Endothelial cell (in vitro differentiated cells): ENCODE results near the gene KIF16B. TPM values are rescaled to one million over a fixed set of nuclear protein-coding genes. Genes with fewer than 3 reads are reported as not detected.

ENCODE experiments used
- DNase-seq: peaks from one replicate; pipeline ENCODE4 v3.0.0; 2021; ENCODE audit warnings: low spot score
- H3K27ac Mint-ChIP-seq: one replicate; pipeline ENCODE4 v1.8.0; 2021; ENCODE audit warnings: mixed read lengths, inconsistent platforms; ENCODE audit not compliant: unreplicated experiment
- H3K27me3 Mint-ChIP-seq: one replicate; pipeline ENCODE4 v1.8.0; 2021; ENCODE audit warnings: mild to moderate bottlenecking, moderate library complexity, mixed read lengths, inconsistent platforms; ENCODE audit not compliant: unreplicated experiment
- H3K36me3 Mint-ChIP-seq: one replicate; pipeline ENCODE4 v1.8.0; 2021; ENCODE audit warnings: mild to moderate bottlenecking, low read depth, mixed read lengths, inconsistent platforms; ENCODE audit not compliant: unreplicated experiment
- H3K4me1 Mint-ChIP-seq: one replicate; pipeline ENCODE4 v1.8.0; 2021; ENCODE audit warnings: mild to moderate bottlenecking, mixed read lengths, inconsistent platforms; ENCODE audit not compliant: unreplicated experiment
- H3K4me3 Mint-ChIP-seq: one replicate; pipeline ENCODE4 v1.8.0; 2021; ENCODE audit warnings: mild to moderate bottlenecking, mixed read lengths, inconsistent platforms; ENCODE audit not compliant: unreplicated experiment
- H3K9me3 Mint-ChIP-seq: one replicate; pipeline ENCODE4 v1.8.0; 2021; ENCODE audit warnings: mixed read lengths, inconsistent platforms; ENCODE audit not compliant: unreplicated experiment
- CTCF ChIP-seq: fragments of 200-600 bp; sonication (generic); IDR thresholded peaks from one replicate; pipeline ENCODE4 v1.5.0; 2021; ENCODE audit warnings: antibody characterized with exemption; ENCODE audit not compliant: unreplicated experiment
- long read RNA-seq: library from polyadenylated mRNA; unstranded; transcript quantifications from one replicate; pipeline ENCODE4 v2.0.0, GENCODE V29; 2020; ENCODE audit not compliant: unreplicated experiment
- total RNA-seq: library from RNA; stranded (reverse); fragmentation: NEBNext Ultra II Directional; extraction: Animal tissue kit (Norgen Biotek cat#: 25700); gene quantifications from one replicate; pipeline ENCODE4 v1.2.1, GENCODE V29; 2021; ENCODE audit not compliant: unreplicated experiment

The KIF16B gene
- total RNA-seq, result 10.5 TPM
- long read RNA-seq, partial matches to known transcripts, result 5 of 5 reads
- long read RNA-seq, other reads (novel, unspliced or antisense), result 0 of 5 reads

DNA sequence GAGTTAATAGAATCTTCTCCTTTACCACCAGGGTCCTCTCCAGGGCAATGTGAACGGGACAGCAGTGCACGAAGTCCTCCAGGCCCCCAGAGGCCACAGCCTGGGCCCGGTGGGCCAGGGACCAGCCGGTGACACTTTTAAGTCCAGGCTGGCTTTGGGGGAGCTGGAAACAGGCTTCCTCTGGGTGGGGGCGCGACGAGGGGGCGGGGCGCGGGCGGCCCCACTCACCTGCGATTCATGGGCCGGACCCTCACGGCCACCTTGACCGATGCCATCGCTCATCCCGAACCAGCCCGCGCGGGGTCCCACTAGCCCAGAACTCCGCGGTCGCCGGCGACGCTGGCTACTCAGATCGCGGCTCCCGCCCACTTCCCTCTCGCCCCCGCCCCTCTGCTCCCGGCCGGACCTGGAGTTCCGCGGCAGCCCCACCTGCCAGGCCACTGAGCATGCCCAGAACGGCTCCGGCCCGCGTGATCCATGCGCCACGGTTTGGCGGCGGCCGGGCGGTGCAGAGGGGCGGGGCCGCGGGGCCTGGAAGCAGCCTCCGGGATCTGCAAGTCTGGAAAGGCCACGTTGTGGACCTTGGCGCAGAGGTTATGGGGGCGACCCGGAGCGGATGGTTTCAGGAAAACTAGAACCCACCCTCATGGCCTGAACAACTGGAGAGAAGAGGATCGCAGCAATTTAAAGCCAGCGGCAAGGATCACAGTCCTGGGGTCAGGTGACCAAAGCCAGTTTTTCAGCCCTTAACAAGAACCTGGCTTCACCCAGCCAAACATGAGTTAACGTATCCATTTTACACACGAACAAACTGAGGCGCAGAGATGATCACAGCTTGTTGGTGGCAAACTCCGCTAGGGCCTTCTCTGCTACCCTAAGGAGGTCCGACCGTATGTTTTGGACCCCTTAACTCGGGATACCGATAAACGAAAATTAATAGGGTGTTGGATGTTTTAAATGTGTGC, at the start of gene KIF16B:
Gene KIF16B (minus strand): TSS at position 448 of the 965 bp plus-strand sequence. CDS start 173 bp downstream, at position 275.
- Mint-ChIP-seq H3K4me3 (peak within 1 kb of the TSS; percentile 90), H3K27me3 (peaks cover 4% of the 10 kb centered on the region), H3K36me3 (no peaks in the 10 kb centered on the region), H3K9me3 (no peaks in the 10 kb centered on the region), H3K27ac (no peak within 1 kb of the TSS), H3K4me1 (peaks cover 13% of the 10 kb centered on the region)
- peak; percentile 97 for DNase-seq
- TF ChIP-seq CTCF, result no peak

- Mint-ChIP-seq H3K27me3 (peaks cover 1% of the 10 kb centered on the region), H3K4me3 (no peak overlapping the region), H3K27ac (no peak overlapping the region), H3K4me1 (no peaks in the 10 kb centered on the region), H3K9me3 (no peaks in the 10 kb centered on the region), H3K36me3 (no peaks in the 10 kb centered on the region)
- DNase-seq, result no peak
- no peak for TF ChIP-seq CTCF
These were observed 49.3 kb upstream of the KIF16B start for GRCh38 chr20:16622501-16622900.

DNA sequence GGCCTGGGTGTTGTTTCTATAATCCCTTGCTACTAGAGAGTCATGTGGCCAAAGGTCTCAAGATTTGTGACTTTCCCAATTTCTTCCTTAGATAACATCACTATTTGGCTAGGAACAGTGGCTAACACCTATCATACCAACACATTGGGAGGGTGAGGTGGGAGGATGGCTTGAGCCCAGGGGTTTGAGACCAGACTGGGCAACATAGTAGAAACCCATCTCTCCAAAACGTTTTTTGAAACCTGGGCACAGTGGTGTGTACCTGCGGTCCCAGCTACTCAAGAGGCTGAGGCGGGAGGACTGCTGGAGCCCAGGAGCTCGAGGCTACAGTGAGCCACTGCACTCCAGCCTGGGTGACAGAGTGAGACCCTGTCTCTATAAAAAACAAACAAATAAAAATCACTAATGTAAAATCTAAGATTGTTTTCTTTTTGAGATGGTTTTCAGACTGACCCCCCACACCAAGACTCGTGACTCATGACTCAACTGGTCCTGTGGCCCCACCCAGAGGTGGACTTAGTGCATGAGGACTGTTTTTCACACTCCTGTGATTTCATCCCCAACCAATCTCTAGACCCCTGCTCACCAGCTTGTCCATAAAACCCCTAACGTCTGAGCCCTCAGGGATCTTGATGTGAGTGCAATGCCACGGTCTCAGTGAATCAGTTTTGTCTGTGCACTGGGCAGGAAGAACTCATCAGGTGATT, 48.3 kb upstream of the KIF16B start:
- H3K9me3 Mint-ChIP-seq, result no peaks in the 10 kb centered on the region
- H3K4me3 Mint-ChIP-seq, result no peak overlapping the region
- no peak for TF ChIP-seq CTCF
- no peak for DNase-seq
- no peaks in the 10 kb centered on the region for H3K36me3 Mint-ChIP-seq
- peaks cover 1% of the 10 kb centered on the region for H3K27me3 Mint-ChIP-seq
- no peak overlapping the region for H3K27ac Mint-ChIP-seq
- H3K4me1 Mint-ChIP-seq, result no peaks in the 10 kb centered on the region

DNA sequence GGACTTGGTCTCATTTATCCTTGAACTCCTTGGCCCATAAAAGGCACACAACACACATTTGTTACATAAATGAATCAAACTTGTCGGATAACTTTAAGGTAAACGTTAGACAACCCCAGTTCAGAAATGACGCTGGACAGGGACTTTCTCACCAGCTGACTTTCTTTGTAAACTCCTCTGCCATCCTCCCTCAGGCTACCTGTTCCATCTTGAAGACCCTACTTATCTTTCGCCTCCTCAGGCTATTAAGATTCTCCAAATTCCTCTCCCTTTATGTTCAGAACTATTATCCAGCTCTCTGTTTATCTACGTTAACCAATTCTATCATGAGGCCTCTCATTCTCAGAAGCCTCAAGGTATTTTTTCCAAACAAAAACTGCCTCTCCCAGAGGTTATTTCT, 47.7 kb upstream of the KIF16B start:
- peaks cover 1% of the 10 kb centered on the region for H3K27me3 Mint-ChIP-seq
- no peaks in the 10 kb centered on the region for H3K4me1 Mint-ChIP-seq
- no peak for TF ChIP-seq CTCF
- DNase-seq, result no peak
- no peaks in the 10 kb centered on the region for H3K9me3 Mint-ChIP-seq
- no peaks in the 10 kb centered on the region for H3K36me3 Mint-ChIP-seq
- no peak overlapping the region for H3K4me3 Mint-ChIP-seq
- no peak overlapping the region for H3K27ac Mint-ChIP-seq
